ENCODE measurements around the gene FMN2.

FMN2 gene

DNA sequence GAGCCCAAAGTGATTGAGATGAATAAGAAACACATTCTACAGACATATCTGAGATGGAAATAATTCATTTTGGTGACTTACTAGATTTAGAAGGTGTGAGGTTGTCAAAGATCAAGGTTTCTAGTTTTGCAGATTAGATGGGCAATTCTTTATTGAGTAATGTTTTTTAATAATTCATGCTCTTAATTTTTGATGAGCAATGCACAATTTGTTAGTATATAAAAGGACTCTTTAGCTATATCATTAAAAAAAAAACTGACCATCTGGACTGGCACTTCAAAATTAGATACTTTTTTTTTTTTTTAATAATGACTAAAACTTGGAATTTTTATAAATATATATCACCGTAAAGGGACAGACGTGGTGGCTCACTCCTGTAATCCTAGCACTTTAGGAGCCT lies 63.9 kb downstream of the FMN2 start:
- H3K9ac ChIP-seq: no peak overlapping the region
- H2AFZ ChIP-seq: no peak overlapping the region
- no peaks in the 10 kb centered on the region for H3K4me1 ChIP-seq
- H3K9me3 ChIP-seq (ENCODE audit: control insufficient read depth, low read length): no peaks in the 10 kb centered on the region
- H3K79me2 ChIP-seq: peaks cover 3% of the 10 kb centered on the region
- no peak overlapping the region for H3K4me3 ChIP-seq (ENCODE audit: low read depth, low read length)
- H3K36me3 ChIP-seq (ENCODE audit: control insufficient read depth, insufficient read depth, low read length): no peaks in the 10 kb centered on the region
- H3K4me2 ChIP-seq (ENCODE audit: low read length): no peak overlapping the region
- TF ChIP-seq, protein P1, sequence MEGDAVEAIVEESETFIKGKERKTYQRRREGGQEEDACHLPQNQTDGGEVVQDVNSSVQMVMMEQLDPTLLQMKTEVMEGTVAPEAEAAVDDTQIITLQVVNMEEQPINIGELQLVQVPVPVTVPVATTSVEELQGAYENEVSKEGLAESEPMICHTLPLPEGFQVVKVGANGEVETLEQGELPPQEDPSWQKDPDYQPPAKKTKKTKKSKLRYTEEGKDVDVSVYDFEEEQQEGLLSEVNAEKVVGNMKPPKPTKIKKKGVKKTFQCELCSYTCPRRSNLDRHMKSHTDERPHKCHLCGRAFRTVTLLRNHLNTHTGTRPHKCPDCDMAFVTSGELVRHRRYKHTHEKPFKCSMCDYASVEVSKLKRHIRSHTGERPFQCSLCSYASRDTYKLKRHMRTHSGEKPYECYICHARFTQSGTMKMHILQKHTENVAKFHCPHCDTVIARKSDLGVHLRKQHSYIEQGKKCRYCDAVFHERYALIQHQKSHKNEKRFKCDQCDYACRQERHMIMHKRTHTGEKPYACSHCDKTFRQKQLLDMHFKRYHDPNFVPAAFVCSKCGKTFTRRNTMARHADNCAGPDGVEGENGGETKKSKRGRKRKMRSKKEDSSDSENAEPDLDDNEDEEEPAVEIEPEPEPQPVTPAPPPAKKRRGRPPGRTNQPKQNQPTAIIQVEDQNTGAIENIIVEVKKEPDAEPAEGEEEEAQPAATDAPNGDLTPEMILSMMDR (IDR thresholded peaks at IDR 0.05): no peak
- no peak overlapping the region for H3K27ac ChIP-seq
- no peaks in the 10 kb centered on the region for H3K27me3 ChIP-seq (ENCODE audit: control insufficient read depth, insufficient read depth, low read length)

- no peaks in the 10 kb centered on the region for H3K79me2 ChIP-seq
- H3K4me1 ChIP-seq: no peaks in the 10 kb centered on the region
- no peak overlapping the region for H3K9ac ChIP-seq
- H3K4me2 ChIP-seq (ENCODE audit: low read length): no peak overlapping the region
- no peak overlapping the region for H3K4me3 ChIP-seq (ENCODE audit: low read depth, low read length)
- no peaks in the 10 kb centered on the region for H3K27me3 ChIP-seq (ENCODE audit: control insufficient read depth, insufficient read depth, low read length)
- no peaks in the 10 kb centered on the region for H3K9me3 ChIP-seq (ENCODE audit: control insufficient read depth, low read length)
- TF ChIP-seq, protein P1 (IDR thresholded peaks at IDR 0.05): no peak
- no peak overlapping the region for H3K27ac ChIP-seq
- no peak overlapping the region for H2AFZ ChIP-seq
- no peaks in the 10 kb centered on the region for H3K36me3 ChIP-seq (ENCODE audit: control insufficient read depth, insufficient read depth, low read length)
Measured at GRCh38 chr1:240164742-240165141, 73.1 kb downstream of the FMN2 start.

- no peak overlapping the region for H3K9ac ChIP-seq
- TF ChIP-seq, protein P1 (IDR thresholded peaks at IDR 0.05): no peak
Measured at GRCh38 chr1:240169188-240169587, 77.5 kb downstream of the FMN2 start.

DNA sequence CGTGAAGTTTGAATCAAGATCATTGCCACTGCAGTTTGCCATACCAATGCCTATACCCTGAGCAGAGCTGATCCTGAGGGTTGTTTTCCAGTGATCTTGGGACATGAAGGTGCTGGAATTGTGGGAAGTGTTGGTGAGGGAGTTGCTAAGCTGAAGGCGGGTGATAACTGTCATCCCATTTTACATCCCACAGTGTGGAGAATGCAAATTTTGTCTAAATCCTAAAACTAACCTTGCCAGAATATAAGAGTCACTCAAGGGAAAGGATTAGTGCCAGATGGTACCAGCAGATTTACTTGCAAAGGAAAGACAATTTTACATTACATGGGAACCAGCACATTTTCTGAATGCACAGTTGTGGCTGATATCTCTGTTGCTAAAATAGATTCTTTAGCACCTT lies 78.6 kb downstream of the FMN2 start:
- Histone ChIP-seq H3K4me3 (ENCODE audit: low read depth, low read length) (no peak overlapping the region), H3K4me2 (ENCODE audit: low read length) (no peak overlapping the region), H3K79me2 (no peaks in the 10 kb centered on the region), H2AFZ (no peak overlapping the region), H3K27me3 (ENCODE audit: control insufficient read depth, insufficient read depth, low read length) (no peaks in the 10 kb centered on the region), H3K9me3 (ENCODE audit: control insufficient read depth, low read length) (no peaks in the 10 kb centered on the region), H3K36me3 (ENCODE audit: control insufficient read depth, insufficient read depth, low read length) (no peaks in the 10 kb centered on the region), H3K4me1 (no peaks in the 10 kb centered on the region), H3K9ac (no peak overlapping the region), H3K27ac (no peak overlapping the region)
- TF ChIP-seq, protein P1 (IDR thresholded peaks at IDR 0.05): no peak

More at GRCh38 chr1:240169188-240169587, 77.5 kb downstream of the FMN2 start:
- Histone ChIP-seq H3K4me3 (ENCODE audit: low read depth, low read length) (no peak overlapping the region), H2AFZ (no peak overlapping the region), H3K27me3 (ENCODE audit: control insufficient read depth, insufficient read depth, low read length) (no peaks in the 10 kb centered on the region), H3K79me2 (no peaks in the 10 kb centered on the region), H3K4me2 (ENCODE audit: low read length) (no peak overlapping the region), H3K9me3 (ENCODE audit: control insufficient read depth, low read length) (no peaks in the 10 kb centered on the region), H3K4me1 (no peaks in the 10 kb centered on the region), H3K27ac (no peak overlapping the region), H3K36me3 (ENCODE audit: control insufficient read depth, insufficient read depth, low read length) (no peaks in the 10 kb centered on the region)

- Histone ChIP-seq H3K4me1 (no peaks in the 10 kb centered on the region), H2AFZ (no peak overlapping the region), H3K9ac (no peak overlapping the region), H3K9me3 (ENCODE audit: control insufficient read depth, low read length) (no peaks in the 10 kb centered on the region), H3K36me3 (ENCODE audit: control insufficient read depth, insufficient read depth, low read length) (no peaks in the 10 kb centered on the region), H3K27ac (no peak overlapping the region), H3K4me2 (ENCODE audit: low read length) (no peak overlapping the region), H3K79me2 (no peaks in the 10 kb centered on the region), H3K27me3 (ENCODE audit: control insufficient read depth, insufficient read depth, low read length) (no peaks in the 10 kb centered on the region), H3K4me3 (ENCODE audit: low read depth, low read length) (no peak overlapping the region)
- TF ChIP-seq, protein P1 (IDR thresholded peaks at IDR 0.05): no peak
Measured at GRCh38 chr1:240170806-240171205, 79.1 kb downstream of the FMN2 start.
